GM18502 (cell line): ENCODE data around the gene CNPY1.
"Not testable (repeated sequence)": the region's sequence is repeated elsewhere in the genome, so short reads cannot be mapped to it uniquely, and the experiment has no call there.

Experiments
- ATAC-seq: cut with Tn5 transposase; IDR thresholded peaks from one replicate; pipeline ENCODE4 v1.9.1; 2021; ENCODE audit warnings: mild to moderate bottlenecking; ENCODE audit not compliant: unreplicated experiment, poor library complexity

The CNPY1 gene

DNA sequence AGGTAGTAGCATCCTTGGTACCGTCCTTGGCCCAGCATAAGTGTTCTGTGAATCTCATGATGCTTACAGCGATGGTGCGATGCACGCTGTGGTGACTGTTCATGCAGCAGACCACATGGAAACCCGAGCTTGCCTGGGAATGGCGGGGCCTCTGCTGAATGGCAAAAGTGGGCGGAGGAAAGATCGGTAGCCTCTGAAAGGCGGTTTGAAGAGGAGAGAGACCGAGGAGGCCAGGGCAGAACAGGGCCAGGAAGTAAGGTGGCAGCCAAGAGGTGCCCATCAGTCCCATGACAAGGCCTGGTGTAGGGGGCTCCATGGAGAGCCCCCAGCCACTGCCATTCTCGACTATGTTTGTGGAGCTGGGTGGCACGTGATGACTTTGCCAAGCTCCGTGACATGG lies 33.2 kb upstream of the CNPY1 start:
- ATAC-seq = no peak

DNA sequence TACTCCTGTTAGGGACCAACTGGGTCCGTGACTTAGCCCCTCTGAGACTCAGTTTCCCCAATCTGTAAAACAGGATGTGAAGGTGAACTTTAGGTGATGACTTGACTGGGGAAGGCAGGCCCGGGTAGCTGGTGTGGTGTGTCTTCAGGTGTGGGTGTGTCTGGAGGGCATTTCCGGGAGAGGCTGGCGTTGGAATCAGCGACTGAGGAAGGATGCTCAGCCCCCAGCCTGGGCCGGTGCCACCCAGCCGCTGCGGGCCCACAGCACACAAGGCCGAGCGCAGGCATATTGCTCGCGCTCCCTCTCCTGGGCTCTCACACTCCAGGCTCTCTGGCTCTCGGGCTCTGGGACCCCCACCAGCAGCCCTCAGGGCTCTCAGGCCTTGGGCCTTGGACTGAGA lies 31.7 kb upstream of the CNPY1 start:
- no peak for ATAC-seq

DNA sequence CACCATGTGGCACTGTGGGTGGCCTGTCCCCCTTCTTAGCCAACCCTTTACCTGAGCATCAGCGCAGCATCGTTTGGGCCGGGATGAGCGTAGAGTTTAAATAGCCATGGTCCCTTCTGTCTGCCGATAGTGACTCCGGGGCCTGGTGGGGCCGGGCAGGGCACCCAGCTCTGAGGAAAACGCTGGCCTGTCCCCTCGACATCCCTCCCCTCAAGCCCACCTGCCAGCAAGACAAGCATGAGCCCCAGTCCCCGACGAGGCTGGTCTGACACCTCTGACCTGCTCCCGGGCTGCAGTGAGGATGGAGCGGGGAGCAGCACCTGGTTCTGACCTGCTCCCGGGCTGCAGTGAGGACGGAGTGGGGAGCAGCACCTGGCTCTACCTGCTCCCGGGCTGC lies 31.1 kb upstream of the CNPY1 start:
- no peak for ATAC-seq

DNA sequence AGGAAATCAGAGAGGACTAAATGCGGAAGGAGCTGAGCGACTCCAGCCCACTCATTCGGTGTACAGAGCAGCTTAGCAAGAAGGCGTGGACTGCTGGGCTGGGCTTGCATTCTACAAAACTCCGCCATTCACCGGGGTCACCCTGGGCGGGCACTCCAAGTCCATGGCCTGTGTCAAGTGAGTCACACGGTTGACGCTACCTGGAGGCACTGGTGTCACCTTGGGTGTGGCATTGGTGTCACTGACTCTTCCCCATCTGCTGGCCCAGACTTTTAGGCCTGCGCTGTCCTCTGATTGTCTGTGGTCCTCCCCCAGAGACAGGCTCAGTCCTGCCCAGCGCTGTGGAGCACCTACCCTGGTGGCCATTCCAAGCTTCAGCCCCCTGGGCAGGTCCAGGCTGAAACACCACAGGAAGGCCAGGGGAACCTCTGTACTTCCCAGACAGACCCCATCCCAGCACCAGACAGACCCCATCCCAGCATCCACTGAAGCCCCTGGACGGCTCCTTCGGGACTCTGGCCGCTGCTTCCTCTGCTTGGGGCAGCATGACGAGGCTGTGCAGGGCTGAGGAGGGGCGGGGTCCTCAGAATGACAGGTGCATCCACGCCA lies 30.6 kb upstream of the CNPY1 start:
- ATAC-seq = no peak

DNA sequence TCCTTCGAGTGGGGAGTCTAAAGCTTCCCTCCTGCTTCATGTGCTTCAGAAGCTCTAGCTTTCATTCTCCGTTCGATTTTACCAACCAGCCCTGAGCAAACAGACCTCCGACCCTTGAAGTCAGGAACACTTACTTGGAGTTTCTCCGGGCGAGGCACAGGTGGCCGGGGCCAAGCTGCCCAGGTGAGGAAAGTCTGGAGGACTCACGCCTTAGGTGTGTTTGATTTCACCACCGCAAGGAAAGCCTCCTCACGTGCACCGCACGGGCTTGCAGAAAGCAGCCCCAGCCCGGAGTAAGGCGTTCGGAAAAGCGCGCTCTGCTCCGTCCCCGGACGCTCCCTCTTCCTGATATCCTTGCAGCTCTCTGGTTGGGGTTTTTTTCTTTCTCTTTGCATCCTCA lies 30.1 kb upstream of the CNPY1 start:
- ATAC-seq = no peak

DNA sequence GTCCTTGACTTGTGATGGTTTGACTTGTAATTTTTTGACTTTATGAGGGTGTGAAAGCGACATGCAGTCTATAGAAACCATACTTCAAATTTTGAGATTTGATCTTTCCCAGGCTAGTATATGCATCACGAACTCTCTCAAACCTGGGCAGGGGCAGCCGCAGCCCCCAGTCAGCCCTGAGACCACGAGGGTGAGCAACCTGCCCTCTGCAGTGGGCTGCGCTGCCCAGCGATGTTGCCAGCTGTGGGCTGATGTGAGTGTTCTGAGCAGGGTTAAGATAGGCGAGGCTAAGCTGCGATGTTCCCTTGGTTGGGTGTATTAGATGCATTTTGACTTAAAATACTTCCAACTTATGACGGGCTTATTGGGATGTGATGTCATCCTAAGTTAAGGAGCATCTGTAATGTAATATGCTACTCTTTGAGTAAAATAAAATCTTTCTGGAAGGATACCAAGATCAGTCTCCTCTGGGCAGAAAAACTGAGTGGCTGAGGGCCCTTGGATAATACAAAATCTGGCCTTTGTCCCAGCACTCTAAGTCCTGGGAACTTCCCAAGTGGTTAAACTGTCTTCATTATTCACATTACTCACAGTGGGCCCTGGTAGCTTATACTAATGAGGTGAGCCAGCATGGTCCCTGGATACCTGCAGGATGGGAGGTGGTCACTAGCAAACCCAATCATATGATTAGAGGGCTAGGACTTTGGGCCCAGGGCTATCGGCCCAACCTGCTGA lies 28.4 kb upstream of the CNPY1 start:
- no peak for ATAC-seq

- ATAC-seq = no peak
Measured at GRCh38 chr7:155571581-155572345, 25.4 kb upstream of the CNPY1 start.

GRCh38 chr7:155570991-155571390 lies 24.6 kb upstream of the CNPY1 start:
- no peak for ATAC-seq

DNA sequence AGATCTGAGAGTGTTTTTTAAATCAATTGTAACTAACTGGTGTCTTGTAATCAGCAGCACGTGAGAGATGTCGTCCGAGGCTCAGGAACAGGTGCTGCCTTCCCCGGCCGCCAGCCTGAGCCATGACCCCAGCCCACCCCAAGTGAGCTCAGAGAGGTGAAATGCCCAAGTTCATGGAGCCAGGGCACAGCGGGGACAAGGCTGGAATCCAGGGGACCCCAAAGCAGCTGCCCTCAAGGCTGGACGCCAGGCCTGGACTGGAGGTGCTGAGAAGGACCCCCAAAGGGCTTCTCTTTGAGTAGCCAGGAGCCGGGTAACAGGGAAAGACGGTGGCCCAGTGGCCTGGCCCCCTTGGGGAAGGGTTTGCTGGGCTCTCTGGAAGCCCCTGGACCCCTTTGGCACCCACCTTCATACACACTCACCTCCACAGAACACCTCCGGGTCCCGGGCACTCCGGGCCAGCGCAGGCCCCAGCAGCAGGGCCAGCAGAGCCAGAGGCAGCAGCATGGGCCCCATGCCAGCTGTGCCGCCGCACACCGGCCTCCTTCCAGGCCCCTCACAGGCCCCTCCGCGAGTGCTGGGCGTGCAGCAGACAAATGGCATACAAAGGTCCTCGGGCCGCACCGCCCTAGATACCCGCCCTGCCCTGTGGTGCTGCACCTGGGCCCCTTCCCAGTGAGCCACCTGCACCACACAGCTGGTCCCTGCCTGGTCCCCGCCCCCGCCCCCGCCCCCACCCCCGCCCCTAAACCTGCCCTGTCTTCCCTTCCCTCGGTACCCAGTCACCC lies 24.0 kb upstream of the CNPY1 start:
- no peak for ATAC-seq

DNA sequence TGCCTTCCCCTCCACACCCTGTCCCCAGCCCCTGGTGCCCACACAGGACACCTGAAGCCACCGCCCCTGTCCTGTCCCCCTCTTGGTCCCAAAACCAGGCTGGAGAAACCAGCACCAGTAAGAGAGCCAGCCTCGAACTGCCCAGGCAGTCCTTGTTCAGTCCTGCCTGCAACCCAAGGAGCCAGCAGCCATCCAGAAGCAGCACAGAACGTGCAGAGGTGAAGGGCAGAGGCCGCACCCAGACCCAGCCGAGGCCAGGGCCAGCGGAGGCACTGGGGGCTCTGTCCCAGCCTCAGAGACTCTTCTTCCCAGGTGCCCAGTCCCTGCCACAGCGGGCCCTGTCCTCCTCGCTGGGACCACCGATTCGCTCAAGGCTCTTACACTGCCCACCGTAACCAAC lies 23.3 kb upstream of the CNPY1 start:
- ATAC-seq = no peak

- ATAC-seq = no peak
Measured at GRCh38 chr7:155568842-155569494, 22.6 kb upstream of the CNPY1 start.

GRCh38 chr7:155568333-155568660 lies 21.9 kb upstream of the CNPY1 start:
- ATAC-seq = no peak

GRCh38 chr7:155567646-155568332 lies 21.4 kb upstream of the CNPY1 start:
- ATAC-seq = no peak

GRCh38 chr7:155566011-155566836 lies 19.9 kb upstream of the CNPY1 start:
- ATAC-seq = no peak

- no peak for ATAC-seq
Measured at GRCh38 chr7:155565596-155565995, 19.2 kb upstream of the CNPY1 start.

DNA sequence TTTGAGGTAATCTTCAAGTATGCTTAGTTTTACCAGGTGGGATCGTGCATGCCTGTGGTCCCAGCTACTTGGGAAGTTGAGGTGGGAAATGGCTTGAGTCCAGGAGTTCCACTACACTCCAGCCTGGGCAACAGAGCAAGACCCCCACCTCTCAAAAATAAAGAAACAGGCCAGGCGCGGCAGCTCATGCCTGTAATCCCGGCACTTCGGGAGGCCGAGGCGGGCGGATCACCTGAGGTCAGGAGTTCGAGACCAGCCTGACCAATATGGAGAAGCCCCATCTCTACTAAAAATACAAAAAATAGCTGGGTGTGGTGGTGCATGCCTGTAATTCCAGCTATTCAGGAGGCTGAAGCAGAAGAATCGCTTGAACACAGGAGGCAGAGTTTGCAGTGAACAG lies 16.6 kb upstream of the CNPY1 start:
- ATAC-seq = not testable (repeated sequence)

- no peak for ATAC-seq
Measured at GRCh38 chr7:155562106-155562505, 15.7 kb upstream of the CNPY1 start.

DNA sequence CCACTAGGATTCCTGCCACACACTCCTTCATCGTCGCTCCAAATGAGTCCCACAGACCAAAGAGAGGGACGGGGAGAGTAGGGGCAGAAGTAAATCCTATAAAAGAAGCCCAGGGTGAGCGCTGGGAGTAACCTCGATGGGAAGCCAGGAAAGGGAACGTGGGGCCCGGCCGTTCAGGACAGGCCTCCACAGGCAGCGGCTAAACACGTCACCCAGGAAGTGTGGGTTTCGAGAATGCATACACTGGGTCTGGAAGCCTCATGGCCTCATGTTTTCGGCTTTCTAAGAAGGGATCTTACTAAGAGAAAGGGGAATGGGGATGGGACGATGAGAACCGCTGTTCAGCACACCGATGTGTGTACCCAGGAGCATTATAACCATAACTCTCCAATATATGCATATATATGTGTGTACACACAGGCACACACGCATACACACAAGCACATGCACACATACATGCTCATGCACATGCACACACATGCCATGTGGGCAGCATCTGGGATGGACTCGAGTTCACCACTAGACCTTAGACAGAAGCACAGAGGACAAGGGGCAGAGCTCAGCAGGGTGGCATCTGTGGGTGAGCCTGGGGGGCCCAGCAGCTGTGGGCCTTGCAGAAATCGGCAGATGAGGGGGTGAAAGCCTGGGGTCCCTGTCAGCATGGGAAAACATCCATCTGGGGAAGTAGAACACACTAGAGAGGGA lies 14.8 kb upstream of the CNPY1 start:
- ATAC-seq = no peak
